ENCODE measurements around the gene ANKRD35. TPM values are rescaled to one million over a fixed set of nuclear protein-coding genes. Genes with fewer than 3 reads are reported as not detected.

The ANKRD35 gene
- total and polyA plus RNA-seq, 2 of the 8 experiments (the other 6 are each of a cell fraction or from before 2014, with no cell fraction given), result 1.6 to 3.0 TPM

DNA sequence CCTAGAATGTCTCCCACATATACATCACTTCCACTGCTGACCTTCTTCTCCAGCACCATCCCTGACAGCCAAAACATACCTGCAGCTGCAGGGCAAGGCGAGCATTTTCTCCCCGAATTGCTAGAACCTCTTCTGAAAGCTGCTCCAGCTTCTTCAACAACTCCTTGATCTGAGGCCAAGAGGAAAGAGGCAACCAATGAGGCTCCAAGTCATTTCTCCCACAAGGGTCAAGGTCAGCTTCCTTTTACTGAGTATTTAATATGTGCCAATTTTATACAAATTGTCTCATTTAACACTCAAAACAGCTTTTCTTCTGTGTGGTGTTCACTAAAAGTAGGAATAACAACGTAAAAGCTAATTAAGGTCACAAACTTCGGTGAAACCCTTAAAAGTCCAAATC lies 17.4 kb downstream of the ANKRD35 start:
- no peak overlapping the region for H2AK5ac ChIP-seq (ENCODE audit: low read depth, low read length)
- no peak overlapping the region for H2BK15ac ChIP-seq (ENCODE audit: low read length)
- no peak overlapping the region for H3K4me2 ChIP-seq (ENCODE audit: insufficient read depth in 1 of 2, low read depth in 2 of 2, low read length in 2 of 2)
- no peak overlapping the region for H3K27ac ChIP-seq (ENCODE audit: low read depth, low read length)
- TF ChIP-seq FOSL1 (IDR thresholded peaks at IDR 0.05; ENCODE audit: insufficient read depth, low read depth, low read length) (no peak), CHD1 (IDR thresholded peaks at IDR 0.05; ENCODE audit: low read depth, low read length) (no peak), TAF7 (optimal IDR thresholded peaks at IDR 0.05; ENCODE audit: borderline replicate concordance, low read depth, low read length) (no peak), SIX5 (IDR thresholded peaks at IDR 0.05; ENCODE audit: low read depth, low read length) (no peak), SP2 (IDR thresholded peaks at IDR 0.05; ENCODE audit: low read length) (no peak), RFX5 (IDR thresholded peaks at IDR 0.05; ENCODE audit: borderline replicate concordance, low read depth, low read length) (no peak), YY1 (IDR thresholded peaks at IDR 0.05; ENCODE audit: low read depth, low read length) (no peak), SUZ12 (IDR thresholded peaks at IDR 0.05; ENCODE audit: low read length) (no peak)
- TF ChIP-seq, protein P1, sequence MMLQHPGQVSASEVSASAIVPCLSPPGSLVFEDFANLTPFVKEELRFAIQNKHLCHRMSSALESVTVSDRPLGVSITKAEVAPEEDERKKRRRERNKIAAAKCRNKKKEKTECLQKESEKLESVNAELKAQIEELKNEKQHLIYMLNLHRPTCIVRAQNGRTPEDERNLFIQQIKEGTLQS (IDR thresholded peaks at IDR 0.05; ENCODE audit: insufficient read depth, low read depth, low read length), result no peak
- TF ChIP-seq, protein P2, sequence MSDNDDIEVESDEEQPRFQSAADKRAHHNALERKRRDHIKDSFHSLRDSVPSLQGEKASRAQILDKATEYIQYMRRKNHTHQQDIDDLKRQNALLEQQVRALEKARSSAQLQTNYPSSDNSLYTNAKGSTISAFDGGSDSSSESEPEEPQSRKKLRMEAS (IDR thresholded peaks at IDR 0.05), result no peak
- H3K27me3 ChIP-seq (replicated peaks in 1 of 4; ENCODE audit: control insufficient read depth in 3 of 4, extremely low read depth in 1 of 4, insufficient read depth in 3 of 4, low read length in 3 of 4), result peaks cover 0 to 17% (median 6%) of the 10 kb centered on the region in 4 experiments; a peak in 4 of 7 replicates
- H3K23ac ChIP-seq (ENCODE audit: insufficient read length), result no peak overlapping the region
- H3K9me3 ChIP-seq (ENCODE audit: insufficient read depth in 2 of 2, low read depth in 1 of 2, low read length in 1 of 2), result no peaks in the 10 kb centered on the region
- H3K4ac ChIP-seq (replicated peaks; ENCODE audit: insufficient read length, low read depth, low read length), result no peak overlapping the region
- no peak overlapping the region for H2BK120ac ChIP-seq (replicated peaks; ENCODE audit: low read depth, low read length)
- H3K56ac ChIP-seq (replicated peaks; ENCODE audit: insufficient read length, low read depth, low read length), result no peak overlapping the region
- ChIA-PET CTCF (ENCODE audit: partially characterized antibody) (interaction anchor here (1.6 to 1.9 kb wide), 2 partner anchors 22 to 23 kb away, joined by 4 to 13 read pairs; partner anchors contain the start of gene NUDT17), POLR2A (ENCODE audit: partially characterized antibody) (interaction anchor here (2.9 kb wide), 1 partner anchor 10 kb away, joined by 11 read pairs; the partner anchor contains the start of gene PIAS3)
- H3K9ac ChIP-seq (replicated peaks in 1 of 4; ENCODE audit: extremely low read depth in 1 of 4, low read depth in 3 of 4, low read length in 3 of 4), result no peak overlapping the region
- H2BK20ac ChIP-seq (ENCODE audit: low read length), result no peak overlapping the region
- no peak overlapping the region for H2BK5ac ChIP-seq (ENCODE audit: low read depth, low read length)
- no peaks in the 10 kb centered on the region for H3K36me3 ChIP-seq (ENCODE audit: control insufficient read depth in 2 of 4, insufficient read depth in 4 of 4, low read length in 3 of 4)
- no peak overlapping the region for H3K14ac ChIP-seq (ENCODE audit: insufficient read length)
- no peak overlapping the region for H2AFZ ChIP-seq (ENCODE audit: low read length)
- FAIRE-seq (no peak), DNase-seq (ENCODE audit: low read depth in 1 of 2, low spot score in 2 of 2) (no peak)
- H4K5ac ChIP-seq (ENCODE audit: insufficient read length, low read depth, low read length), result no peak overlapping the region
- no peaks in the 10 kb centered on the region for H4K20me1 ChIP-seq (replicated peaks in 1 of 2; ENCODE audit: control insufficient read depth in 1 of 2, insufficient read depth in 2 of 2, low read length in 2 of 2)
- no peak overlapping the region for H2BK12ac ChIP-seq (ENCODE audit: low read depth, low read length)
- no peak overlapping the region for H4K8ac ChIP-seq (ENCODE audit: extremely low read depth, insufficient read depth, low read length)
- no peaks in the 10 kb centered on the region for H3K79me2 ChIP-seq (ENCODE audit: control insufficient read depth in 1 of 2, insufficient read depth in 2 of 2, low read length in 2 of 2)
- H3K4me1 ChIP-seq (replicated peaks in 1 of 4; ENCODE audit: control insufficient read depth in 3 of 4, insufficient read depth in 4 of 4, low read length in 3 of 4), result peaks cover 0 to 11% (median under 1%) of the 10 kb centered on the region in 4 experiments; a peak in 4 of 7 replicates
- 87% methylated on average over 4 of the region's 4 CpGs; no CpG with 5 or more reads in 1 of the 2 experiments for WGBS, 2 experiments (ENCODE audit: extremely low coverage in 1 of 2, insufficient coverage in 1 of 2, insufficient read length in 1 of 2, insufficient replicate concordance in 2 of 2, low coverage in 1 of 2, low lambda C conversion rate in 2 of 2, missing lambda C conversion rate in 1 of 2)
- no peak overlapping the region for H4K91ac ChIP-seq (replicated peaks; ENCODE audit: insufficient read length, low read length)
- no peak overlapping the region for H3K4me3 ChIP-seq (ENCODE audit: extremely low read depth in 1 of 4, insufficient read depth in 2 of 4, low read depth in 3 of 4, low read length in 4 of 4)
- H3K18ac ChIP-seq (ENCODE audit: extremely low read depth, low read length), result no peak overlapping the region
- peaks cover 14% of the 10 kb centered on the region; the same call in 1 of the 2 replicates for H3K23me2 ChIP-seq (ENCODE audit: low read depth, low read length)
- no peaks in the 10 kb centered on the region for H3K79me1 ChIP-seq (ENCODE audit: low read depth, low read length)

Measured in H1 (cell line).